ENCODE measurements around the gene PCNT. TPM values are rescaled to one million over a fixed set of nuclear protein-coding genes. Genes with fewer than 3 reads are reported as not detected.

The PCNT gene
- polyA plus RNA-seq, 1 donor from 2014 or later: 28.2 TPM

GRCh38 chr21:46424039-46424591 lies 100.2 kb downstream of the PCNT start:
- H3K36me3 ChIP-seq (ENCODE audit: insufficient read depth, low read length): no peaks in the 10 kb centered on the region
- no peak overlapping the region for H3K9ac ChIP-seq (ENCODE audit: low read length)
- no peaks in the 10 kb centered on the region for H3F3A ChIP-seq (ENCODE audit: insufficient read depth, low read length, poor library complexity, severe bottlenecking)
- H3K27me3 ChIP-seq (ENCODE audit: insufficient read depth, low read depth, low read length): no peaks in the 10 kb centered on the region
- no peaks in the 10 kb centered on the region for H3K79me2 ChIP-seq (replicated peaks; ENCODE audit: insufficient read depth, low read length)
- H3K4me2 ChIP-seq (ENCODE audit: low read length): no peak overlapping the region
- TF ChIP-seq REST (IDR thresholded peaks at IDR 0.05; ENCODE audit: borderline replicate concordance): no peak
- no peaks in the 10 kb centered on the region for H3K9me3 ChIP-seq (ENCODE audit: low read length)
- H2AFZ ChIP-seq (ENCODE audit: low read depth, low read length): no peak overlapping the region
- no peaks in the 10 kb centered on the region for H3K9me2 ChIP-seq (ENCODE audit: insufficient read depth, low read length)
- H3K27ac ChIP-seq (ENCODE audit: low read length): no peak overlapping the region
- no peaks in the 10 kb centered on the region for H4K20me1 ChIP-seq (ENCODE audit: insufficient read depth)
- no peak overlapping the region for H3K4me3 ChIP-seq (ENCODE audit: low read length)

- no peaks in the 10 kb centered on the region for H3K36me3 ChIP-seq (ENCODE audit: insufficient read depth, low read length)
- H3K79me2 ChIP-seq (replicated peaks; ENCODE audit: insufficient read depth, low read length): no peaks in the 10 kb centered on the region
- H2AFZ ChIP-seq (ENCODE audit: low read depth, low read length): no peak overlapping the region
- no peak overlapping the region for H3K9ac ChIP-seq (ENCODE audit: low read length)
- H3K9me3 ChIP-seq (ENCODE audit: low read length): no peaks in the 10 kb centered on the region
- no peaks in the 10 kb centered on the region for H3K27me3 ChIP-seq (ENCODE audit: insufficient read depth, low read depth, low read length)
- no peaks in the 10 kb centered on the region for H3F3A ChIP-seq (ENCODE audit: insufficient read depth, low read length, poor library complexity, severe bottlenecking)
- H3K27ac ChIP-seq (ENCODE audit: low read length): no peak overlapping the region
- H3K9me2 ChIP-seq (ENCODE audit: insufficient read depth, low read length): no peaks in the 10 kb centered on the region
- H3K4me2 ChIP-seq (ENCODE audit: low read length): no peak overlapping the region
- TF ChIP-seq EZH2 (IDR thresholded peaks at IDR 0.05; ENCODE audit: borderline replicate concordance, insufficient read depth, low read length, poor library complexity, severe bottlenecking): no peak
- no peak for TF ChIP-seq TAF1 (IDR thresholded peaks at IDR 0.05; ENCODE audit: low read depth)
- TF ChIP-seq REST (IDR thresholded peaks at IDR 0.05; ENCODE audit: borderline replicate concordance): no peak
- TF ChIP-seq POLR2AphosphoS5 (IDR thresholded peaks at IDR 0.05): no peak
- H4K20me1 ChIP-seq (ENCODE audit: insufficient read depth): no peaks in the 10 kb centered on the region
- no peak overlapping the region for H3K4me3 ChIP-seq (ENCODE audit: low read length)
Measured at GRCh38 chr21:46424621-46425020, 100.7 kb downstream of the PCNT start.

- no peaks in the 10 kb centered on the region for H3K9me2 ChIP-seq (ENCODE audit: insufficient read depth, low read length)
- H3K9me3 ChIP-seq (ENCODE audit: low read length): no peaks in the 10 kb centered on the region
- TF ChIP-seq TAF1 (IDR thresholded peaks at IDR 0.05; ENCODE audit: low read depth): no peak
- no peak for TF ChIP-seq EZH2 (IDR thresholded peaks at IDR 0.05; ENCODE audit: borderline replicate concordance, insufficient read depth, low read length, poor library complexity, severe bottlenecking)
- no peak for TF ChIP-seq SMC3 (conservative IDR thresholded peaks at IDR 0.05; ENCODE audit: poor library complexity)
- TF ChIP-seq CTCF (IDR thresholded peaks at IDR 0.05; ENCODE audit: poor library complexity, severe bottlenecking): no peak
- no peak for TF ChIP-seq REST (IDR thresholded peaks at IDR 0.05; ENCODE audit: borderline replicate concordance)
- TF ChIP-seq EP300 (conservative IDR thresholded peaks at IDR 0.05; ENCODE audit: poor library complexity, severe bottlenecking): no peak
- no peak for TF ChIP-seq MXI1 (conservative IDR thresholded peaks at IDR 0.05; ENCODE audit: poor library complexity, severe bottlenecking)
- TF ChIP-seq RAD21 (conservative IDR thresholded peaks at IDR 0.05): no peak
- TF ChIP-seq POLR2AphosphoS5 (IDR thresholded peaks at IDR 0.05): no peak
- no peak overlapping the region for H3K4me3 ChIP-seq (ENCODE audit: low read length)
- no peak overlapping the region for H3K27ac ChIP-seq (ENCODE audit: low read length)
- H4K20me1 ChIP-seq (ENCODE audit: insufficient read depth): no peaks in the 10 kb centered on the region
- H2AFZ ChIP-seq (ENCODE audit: low read depth, low read length): no peak overlapping the region
- H3K36me3 ChIP-seq (ENCODE audit: insufficient read depth, low read length): no peaks in the 10 kb centered on the region
- no peak overlapping the region for H3K4me2 ChIP-seq (ENCODE audit: low read length)
- no peaks in the 10 kb centered on the region for H3K79me2 ChIP-seq (replicated peaks; ENCODE audit: insufficient read depth, low read length)
- no peak overlapping the region for H3K9ac ChIP-seq (ENCODE audit: low read length)
- no peaks in the 10 kb centered on the region for H3F3A ChIP-seq (ENCODE audit: insufficient read depth, low read length, poor library complexity, severe bottlenecking)
- no peaks in the 10 kb centered on the region for H3K27me3 ChIP-seq (ENCODE audit: insufficient read depth, low read depth, low read length)
Measured at GRCh38 chr21:46425041-46425440, 101.1 kb downstream of the PCNT start.
